ENCODE measurements around the gene HS3ST4.
A peak's percentile ranks its signal among the peaks of the same experiment; 100 is the strongest.

DNA sequence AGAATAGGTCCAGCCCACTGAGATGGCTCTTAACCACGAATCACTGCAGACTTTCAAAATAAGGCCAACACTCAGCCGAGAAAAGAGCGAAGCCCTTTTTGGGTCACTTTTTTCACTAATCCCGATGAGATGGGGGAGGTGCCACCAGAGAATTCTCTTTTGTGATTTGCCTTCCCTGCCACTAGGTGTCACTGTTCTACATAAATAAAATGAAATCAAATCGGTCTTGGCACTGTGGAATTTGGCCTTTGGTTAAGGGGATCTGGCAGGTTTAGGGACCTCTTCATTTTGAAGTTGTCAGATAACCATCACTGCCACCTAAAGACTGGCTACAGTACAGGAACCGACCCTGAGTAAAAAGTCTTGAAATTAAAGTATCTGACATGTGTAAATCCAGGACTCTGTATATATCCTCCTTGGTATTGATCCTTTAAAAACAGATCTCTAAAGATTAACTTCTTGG lies 147.0 kb downstream of the HS3ST4 start:
- peak; percentile 78 for TF ChIP-seq CTCF (IDR thresholded peaks at IDR 0.05)
- TF ChIP-seq SIN3A (IDR thresholded peaks at IDR 0.05; ENCODE audit: borderline replicate concordance, insufficient read depth, low read depth, low read length): no peak
- TF ChIP-seq POLR2AphosphoS5 (IDR thresholded peaks at IDR 0.05; ENCODE audit: low read depth, low read length): no peak
- TF ChIP-seq REST (IDR thresholded peaks at IDR 0.05; ENCODE audit: insufficient read depth in 1 of 2, low read depth in 2 of 2, low read length in 1 of 2): no peak

All from Panc1 (cell line).